HT1080 (cell line): ENCODE results near the gene RNF168. TPM values are rescaled to one million over a fixed set of nuclear protein-coding genes. Genes with fewer than 3 reads are reported as not detected.
"Not testable (repeated sequence)": the region's sequence is repeated elsewhere in the genome, so short reads cannot be mapped to it uniquely, and the experiment has no call there.

ENCODE experiments used
- DNase-seq: peaks from one replicate; pipeline ENCODE4 v3.0.0-alpha.2; 2015; ENCODE audit warnings: low read depth
- total RNA-seq: library from RNA; depleted of rRNA; stranded (reverse); fragments of >200 nt; shearing (Covaris generic); gene quantifications from 2 replicates; pipeline ENCODE4 v1.2.3, GENCODE V29; 2014

The RNF168 gene
- total RNA-seq, 1 experiment from 2014 or later: 25.0 TPM

DNA sequence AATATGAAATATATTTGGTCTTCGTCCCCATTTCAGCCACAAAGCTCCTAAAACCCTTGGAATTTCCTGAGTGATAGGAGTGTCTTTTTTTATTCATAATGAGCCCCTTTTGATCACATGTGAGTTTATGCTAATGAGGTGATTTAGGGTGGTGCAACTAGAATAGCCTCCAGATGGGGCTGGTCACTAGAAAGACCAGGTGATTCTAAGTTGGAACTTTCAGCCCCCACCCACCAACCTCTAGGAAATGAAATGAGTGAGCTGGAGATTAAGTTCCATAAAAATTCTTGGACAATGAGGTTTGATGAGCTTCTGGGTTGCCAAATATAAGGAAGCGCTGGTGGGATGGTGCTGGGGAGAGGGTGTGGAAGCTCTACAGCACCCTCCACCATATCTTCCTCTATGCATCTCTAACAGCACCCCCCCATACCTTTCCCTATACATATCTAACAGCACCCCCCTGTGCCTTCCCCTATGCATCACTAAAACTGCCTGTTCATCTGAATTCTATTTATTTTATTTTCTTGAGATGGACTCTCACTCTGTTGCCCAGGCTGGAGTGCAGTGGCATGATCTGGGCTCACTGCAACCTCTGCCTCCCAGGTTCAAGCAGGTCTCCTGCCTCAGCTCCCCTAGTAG, 13.7 kb upstream of the RNF168 start:
- peak; percentile 36 for DNase-seq

GRCh38 chr3:196514913-196515621, 11.5 kb upstream of the RNF168 start, which contains the start of gene SMCO1:
SMCO1 (minus strand) TSS chr3:196515346; CDS start chr3:196515209, 137 bp downstream.
- DNase-seq: no peak

DNA sequence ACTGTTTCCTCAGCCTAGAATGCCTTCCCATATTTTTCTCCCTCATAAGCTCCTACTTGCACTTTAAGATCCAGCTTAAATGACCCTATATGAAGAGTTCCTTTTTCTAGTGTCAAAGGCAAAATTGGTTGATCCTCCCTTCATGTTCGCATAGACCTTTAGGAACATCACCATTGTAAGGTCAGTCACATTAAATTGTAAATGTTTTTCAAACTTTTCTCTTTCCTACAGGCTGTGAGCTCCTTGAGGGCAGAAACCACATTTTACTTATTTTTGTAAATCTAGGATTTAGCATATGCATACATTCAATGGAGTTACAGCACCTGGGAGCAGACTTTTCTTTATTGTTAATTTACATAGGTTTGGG, 10.8 kb upstream of the RNF168 start:
- DNase-seq: no peak

DNA sequence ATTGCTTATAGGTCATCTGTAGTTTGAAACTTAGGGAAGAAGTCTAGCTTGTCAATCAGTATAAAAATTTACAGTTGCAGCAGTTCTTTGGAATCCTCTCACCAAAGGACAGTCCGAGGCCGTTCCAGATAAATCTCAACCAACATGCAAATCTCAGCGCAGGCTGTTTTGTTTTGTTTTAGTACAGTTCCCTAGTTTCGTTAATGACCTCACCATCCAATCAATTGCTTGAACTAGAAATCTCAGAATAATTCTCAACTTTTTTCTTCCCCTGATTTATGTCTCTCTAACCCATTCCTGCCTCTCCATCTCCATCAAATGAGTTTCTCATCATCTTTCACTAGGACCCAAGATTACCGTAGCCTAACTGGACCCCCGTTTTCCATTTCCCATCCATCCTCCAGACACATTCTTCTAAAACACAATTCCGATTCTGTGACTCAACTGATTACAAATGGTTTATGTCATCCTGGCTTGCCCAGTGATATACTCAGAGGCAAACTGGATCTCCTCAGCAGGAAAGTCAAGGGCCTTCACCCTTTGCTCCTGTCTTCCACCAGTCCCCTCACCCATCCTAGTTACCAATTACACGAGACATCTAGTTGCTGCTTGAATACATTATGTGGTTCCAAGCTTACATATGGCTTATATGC, 10.3 kb upstream of the RNF168 start:
- peak; percentile 54 for DNase-seq

DNA sequence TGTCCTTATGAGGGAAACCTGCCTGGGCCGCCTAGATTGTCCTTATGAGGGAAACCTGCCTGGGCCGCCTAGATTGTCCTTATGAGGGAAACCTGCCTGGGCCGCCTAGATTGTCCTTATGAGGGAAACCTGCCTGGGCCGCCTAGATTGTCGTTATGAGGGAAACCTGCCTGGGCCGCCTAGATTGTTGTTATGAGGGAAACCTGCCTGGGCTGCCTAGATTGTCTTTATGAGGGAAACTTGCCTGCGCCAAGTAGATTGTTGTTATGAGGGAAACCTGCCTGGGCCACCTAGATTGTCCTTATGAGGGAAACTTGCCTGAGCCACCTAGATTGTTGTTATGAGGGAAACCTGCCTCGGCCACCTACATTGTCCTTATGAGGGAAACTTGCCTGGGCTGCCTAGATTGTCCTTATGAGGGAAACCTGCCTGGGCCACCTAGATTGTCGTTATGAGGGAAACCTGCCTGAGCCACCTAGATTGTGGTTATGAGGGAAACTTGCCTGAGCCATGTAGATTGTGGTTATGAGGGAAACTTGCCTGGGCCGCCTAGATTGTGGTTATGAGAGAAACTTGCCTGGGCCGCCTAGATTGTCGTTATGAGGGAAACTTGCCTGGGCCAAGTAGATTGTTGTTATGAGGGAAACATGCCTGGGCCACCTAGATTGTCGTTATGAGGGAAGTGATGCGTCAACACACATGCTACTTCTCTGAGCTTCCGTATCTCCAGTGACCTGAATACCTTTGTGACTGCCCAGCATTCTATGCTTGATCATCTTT, 8.3 kb upstream of the RNF168 start:
- not testable (repeated sequence) for DNase-seq

DNA sequence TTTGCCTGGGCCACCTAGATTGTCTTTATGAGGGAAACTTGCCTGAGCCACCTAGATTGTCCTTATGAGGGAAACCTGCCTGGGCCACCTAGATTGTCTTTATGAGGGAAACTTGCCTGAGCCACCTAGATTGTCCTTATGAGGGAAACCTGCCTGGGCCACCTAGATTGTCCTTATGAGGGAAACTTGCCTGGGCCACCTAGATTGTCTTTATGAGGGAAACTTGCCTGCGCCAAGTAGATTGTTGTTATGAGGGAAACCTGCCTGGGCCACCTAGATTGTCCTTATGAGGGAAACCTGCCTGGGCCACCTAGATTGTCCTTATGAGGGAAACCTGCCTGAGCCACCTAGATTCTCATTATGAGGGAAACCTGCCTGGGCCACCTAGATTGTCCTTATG, 7.5 kb upstream of the RNF168 start:
- DNase-seq: not testable (repeated sequence)

DNA sequence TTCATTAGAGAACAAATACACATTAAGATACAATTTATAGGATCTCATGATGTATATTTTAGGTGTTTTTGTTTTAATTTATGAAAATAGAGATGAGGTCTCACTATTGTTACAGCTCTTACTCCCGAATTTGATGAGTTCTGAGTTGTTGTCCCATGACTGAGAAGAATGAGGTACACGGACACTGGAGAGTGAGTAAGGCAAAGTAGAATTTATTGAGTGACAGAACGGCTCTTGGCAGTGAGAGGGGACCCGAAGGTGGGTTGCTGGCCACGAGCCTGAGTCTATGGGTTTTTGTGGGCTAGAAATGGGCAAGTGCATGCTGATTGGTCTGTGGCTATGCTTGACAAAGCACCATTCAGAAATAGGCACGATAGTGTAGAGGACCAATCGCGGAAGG, 3.1 kb upstream of the RNF168 start:
- DNase-seq: no peak

DNA sequence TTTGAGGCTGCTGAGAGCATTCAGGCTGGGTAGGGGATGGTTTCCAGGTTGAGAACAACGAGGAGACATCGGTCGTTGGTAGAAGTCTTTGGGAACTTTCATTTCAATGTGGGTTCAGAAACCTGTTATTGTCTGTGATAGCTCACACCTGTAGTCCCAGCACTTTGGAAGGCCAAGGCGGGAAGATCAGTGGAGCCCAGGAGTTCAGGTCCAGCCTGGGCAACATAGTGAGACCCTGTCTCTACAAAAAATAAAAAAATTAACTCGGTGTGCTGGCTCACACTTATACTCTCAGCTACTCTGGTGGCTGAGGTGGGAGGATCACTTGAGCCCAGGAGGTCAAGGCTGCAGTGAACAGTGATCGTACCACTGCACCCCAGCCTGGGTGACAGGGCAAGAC, 988 bp upstream of the RNF168 start:
- no peak for DNase-seq

- DNase-seq: not testable (repeated sequence)
Measured at GRCh38 chr3:196504077-196504398, 470 bp upstream of the RNF168 start.

GRCh38 chr3:196502775-196503195, 783 bp downstream of the RNF168 start:
- peak; percentile 93 for DNase-seq

- peak; percentile 33 for DNase-seq
Measured at GRCh38 chr3:196501316-196502044, 2.1 kb downstream of the RNF168 start.

DNA sequence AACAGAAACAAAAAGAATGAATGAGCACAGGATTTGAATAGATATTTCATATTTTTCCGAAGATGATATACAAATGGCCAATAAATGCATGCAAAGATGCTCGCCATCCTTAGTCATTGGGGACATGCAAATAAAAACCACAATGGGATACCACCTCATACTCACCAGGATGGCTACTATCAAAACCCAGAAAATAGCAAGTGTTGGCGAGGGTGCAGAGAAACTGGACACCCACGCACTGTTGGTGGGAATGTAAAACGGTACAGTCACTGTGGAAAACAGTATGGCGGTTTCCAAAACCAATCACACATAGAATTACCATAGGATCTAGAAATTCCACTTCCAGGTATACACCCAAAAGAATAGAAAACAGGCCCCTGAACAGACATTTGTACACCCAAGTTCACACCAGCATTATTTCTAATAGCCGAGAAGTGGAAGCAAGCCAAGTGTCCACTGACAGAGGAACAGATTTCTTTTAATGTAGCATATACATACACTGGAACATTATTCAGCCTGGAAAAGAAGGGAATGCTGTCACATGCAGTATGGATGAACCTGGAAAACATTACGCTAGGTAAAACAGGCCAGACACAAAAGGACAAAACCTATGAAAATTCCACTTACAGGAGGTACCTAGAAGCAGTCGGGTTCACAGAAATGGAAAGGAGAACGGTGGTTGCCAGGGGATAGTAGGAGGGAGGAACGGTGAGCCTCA, 3.6 kb downstream of the RNF168 start:
- no peak for DNase-seq

GRCh38 chr3:196499061-196499460, 4.5 kb downstream of the RNF168 start:
- DNase-seq: no peak

DNA sequence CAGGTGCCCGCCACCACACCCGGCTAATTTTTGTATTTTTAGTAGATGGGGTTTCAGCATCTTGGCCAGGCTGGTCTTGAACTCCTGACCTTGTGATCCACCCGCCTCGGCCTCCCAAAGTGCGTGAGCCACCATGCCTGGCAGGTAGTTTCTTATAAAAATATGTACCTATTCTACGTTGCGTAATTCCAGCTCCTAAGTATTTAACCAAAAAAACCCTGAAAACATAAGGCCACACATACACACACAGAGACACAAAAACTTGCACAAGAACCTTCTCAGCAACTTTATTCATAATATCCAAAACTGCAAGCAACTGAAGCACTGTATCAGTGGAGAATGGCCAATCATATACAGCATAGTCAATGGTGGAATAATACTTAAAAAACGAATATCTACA, 5.3 kb downstream of the RNF168 start:
- no peak for DNase-seq

DNA sequence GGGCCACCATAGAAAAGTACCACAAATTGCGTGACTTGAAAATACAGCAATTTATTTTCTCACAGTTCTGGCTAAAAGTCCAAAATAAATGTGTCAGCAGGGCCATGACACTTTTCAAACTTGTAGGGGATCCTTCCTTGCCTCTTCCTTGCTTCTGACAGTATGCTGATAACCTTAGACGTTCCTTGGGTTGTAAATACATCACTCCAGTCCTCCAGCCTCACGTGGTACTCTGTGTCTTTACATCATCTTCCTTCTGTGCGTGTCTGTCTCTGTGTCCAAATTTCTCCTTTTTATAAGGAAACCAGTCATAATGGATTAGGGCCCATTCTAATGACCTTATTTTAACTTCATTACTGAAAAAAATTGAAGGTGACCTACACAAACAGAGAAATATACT, 7.4 kb downstream of the RNF168 start:
- no peak for DNase-seq

- no peak for DNase-seq
Measured at GRCh38 chr3:196493292-196493691, 10.3 kb downstream of the RNF168 start.

- no peak for DNase-seq
Measured at GRCh38 chr3:196492080-196492479, 11.5 kb downstream of the RNF168 start.

DNA sequence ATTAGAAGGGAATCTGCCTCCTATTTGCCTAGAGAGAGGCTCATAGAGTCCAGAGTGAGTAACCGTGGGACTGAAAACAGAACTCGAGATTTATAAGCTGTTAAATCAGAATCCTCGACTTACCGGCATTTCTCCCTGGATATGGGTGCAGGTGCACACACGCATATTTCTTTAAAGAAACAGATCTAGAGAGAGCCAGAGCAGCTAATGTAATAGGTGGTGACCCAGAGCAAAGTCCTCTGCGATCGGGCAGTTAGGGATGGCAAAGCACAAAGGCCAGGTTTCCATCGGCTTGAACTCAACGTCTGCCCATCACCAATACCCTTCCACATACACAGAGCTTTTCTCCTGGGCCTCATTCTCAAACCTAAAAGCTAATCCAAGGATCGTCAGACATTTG, 13.8 kb downstream of the RNF168 start:
- no peak for DNase-seq

- no peak for DNase-seq
Measured at GRCh38 chr3:196486263-196486662, 17.3 kb downstream of the RNF168 start.

DNA sequence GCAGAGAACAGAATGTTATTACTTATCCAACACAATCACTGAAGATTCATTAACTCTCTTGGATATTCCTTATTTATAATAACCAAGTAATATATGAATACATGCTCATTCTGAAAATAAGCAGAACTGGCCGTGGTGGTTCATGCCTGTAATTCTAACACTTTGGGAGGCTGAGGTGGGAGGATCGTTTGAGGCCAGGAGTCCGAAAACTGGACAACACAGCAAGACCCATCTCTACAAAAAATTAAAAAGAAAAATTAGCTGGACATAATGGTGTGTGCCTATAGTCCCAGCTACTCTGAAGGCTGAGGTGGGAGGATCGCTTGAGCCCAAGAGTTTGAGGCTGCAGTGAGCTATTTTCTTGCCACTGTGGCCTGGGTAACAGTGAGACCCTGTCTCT, 25.9 kb downstream of the RNF168 start:
- no peak for DNase-seq

DNA sequence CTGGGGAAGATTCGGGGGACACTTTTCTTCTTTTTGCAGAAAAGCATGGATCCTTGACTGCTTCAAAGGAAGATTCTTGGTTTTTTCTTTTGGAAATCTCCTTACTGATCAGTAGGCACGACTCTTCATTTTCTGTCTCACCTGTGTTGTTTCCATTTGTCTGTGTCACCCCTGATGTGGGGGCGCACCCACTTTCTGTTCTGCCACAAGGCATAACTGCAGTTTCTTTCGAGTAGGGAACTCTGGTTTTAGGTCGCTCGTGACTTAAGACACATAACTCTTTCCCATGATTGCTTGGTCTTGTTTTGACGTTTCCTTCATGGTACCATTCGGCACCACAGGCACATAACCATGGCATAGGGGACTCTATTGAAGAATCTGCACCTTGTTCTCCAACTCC, 31.3 kb downstream of the RNF168 start:
- no peak for DNase-seq
